ENCODE measurements around the gene FGF11. TPM values are rescaled to one million over a fixed set of nuclear protein-coding genes. Genes with fewer than 3 reads are reported as not detected.
A peak's percentile ranks its signal among the peaks of the same experiment; 100 is the strongest.

FGF11 gene
- total and polyA plus RNA-seq, 2 of the 13 experiments (the other 11 are each of a cell fraction or from before 2014, with no cell fraction given): 0.20 to 7.6 TPM

GRCh38 chr17:7440113-7440833, 961 bp downstream of the FGF11 start (continued):
- no peak for TF ChIP-seq ZNF12 (CRISPR knock-in tag; IDR thresholded peaks at IDR 0.05)
- peak; percentile 32; the same call in 1 of the 2 replicates for TF ChIP-seq ZNF143 (CRISPR knock-in tag; IDR thresholded peaks at IDR 0.05)
- TF ChIP-seq ZNF224 (CRISPR knock-in tag; IDR thresholded peaks at IDR 0.05): no peak
- no peak for TF ChIP-seq ZNF549 (CRISPR knock-in tag; IDR thresholded peaks at IDR 0.05)
- no peak for TF ChIP-seq HOXD1 (CRISPR knock-in tag; IDR thresholded peaks at IDR 0.05)
- TF ChIP-seq SRY (CRISPR knock-in tag; IDR thresholded peaks at IDR 0.05): 0 out of 2 replicates have a peak, but pooled peaks have one; percentile 57
- 0 out of 2 replicates have a peak, but pooled peaks have one; percentile 13 for TF ChIP-seq ZNF205 (CRISPR knock-in tag; IDR thresholded peaks at IDR 0.05)
- TF ChIP-seq SIN3A (IDR thresholded peaks at IDR 0.05; ENCODE audit: borderline replicate concordance, low read depth, low read length): no peak
- TF ChIP-seq ZNF451 (CRISPR knock-in tag; IDR thresholded peaks at IDR 0.05): 0 out of 2 replicates have a peak, but pooled peaks have one; percentile 58
- peak; percentile 67; the same call in 1 of the 2 replicates for TF ChIP-seq ZBTB38 (CRISPR knock-in tag; IDR thresholded peaks at IDR 0.05)
- peak; percentile 35; the same call in 1 of the 2 replicates for TF ChIP-seq ZFP41 (CRISPR knock-in tag; IDR thresholded peaks at IDR 0.05; ENCODE audit: borderline replicate concordance)
- TF ChIP-seq FOXK2 (IDR thresholded peaks at IDR 0.05): peak; percentile 54; the same call in 1 of the 2 replicates
- no peak for TF ChIP-seq HNF1A (IDR thresholded peaks at IDR 0.05; ENCODE audit: low read depth)
- no peak for TF ChIP-seq HNF1A (CRISPR knock-in tag; IDR thresholded peaks at IDR 0.05; ENCODE audit: borderline replicate concordance)
- TF ChIP-seq HMG20B (CRISPR knock-in tag; conservative IDR thresholded peaks at IDR 0.05): no peak
- TF ChIP-seq CHD2 (IDR thresholded peaks at IDR 0.05; ENCODE audit: low read depth, low read length): peak; percentile 90
- no peak for TF ChIP-seq MIXL1 (CRISPR knock-in tag; IDR thresholded peaks at IDR 0.05)
- TF ChIP-seq MAX (IDR thresholded peaks at IDR 0.05): peak; percentile 56
- TF ChIP-seq HMGXB4 (CRISPR knock-in tag; IDR thresholded peaks at IDR 0.05; ENCODE audit: borderline replicate concordance in 1 of 2, low read depth in 1 of 2): no peak
- 0 out of 2 replicates have a peak, but pooled peaks have one; percentile 19 for TF ChIP-seq ZBTB26 (CRISPR knock-in tag; IDR thresholded peaks at IDR 0.05; ENCODE audit: borderline replicate concordance)
- no peak for TF ChIP-seq CENPT (CRISPR knock-in tag; IDR thresholded peaks at IDR 0.05; ENCODE audit: low read depth)
- peak; percentile 77 for TF ChIP-seq CSRNP1 (CRISPR knock-in tag; IDR thresholded peaks at IDR 0.05)

Data from HepG2 (cell line).